Osteoblast (primary cell): ENCODE results near the gene CRIM1. TPM values are rescaled to one million over a fixed set of nuclear protein-coding genes. Genes with fewer than 3 reads are reported as not detected.
A peak's percentile ranks its signal among the peaks of the same experiment; 100 is the strongest.

Experiments used
- DNase-seq: peaks from one replicate; pipeline ENCODE4 v3.0.0; 2011; ENCODE audit warnings: low spot score, mixed read lengths; ENCODE audit not compliant: insufficient read length; ENCODE audit errors: missing footprints
- H2AFZ ChIP-seq: 2 replicates; pipeline ENCODE4 v1.6.0; 2011; ENCODE audit warnings: mild to moderate bottlenecking, low read length
- H3K27ac ChIP-seq: 2 replicates; pipeline ENCODE4 v1.5.1; 2011; ENCODE audit warnings: mild to moderate bottlenecking, low read depth, low read length, moderate library complexity
- H3K27me3 ChIP-seq: 2 replicates; pipeline ENCODE4 v1.6.0; 2012; ENCODE audit warnings: mild to moderate bottlenecking, control low read depth, inconsistent platforms, low read length, moderate library complexity; ENCODE audit not compliant: insufficient read depth
- H3K36me3 ChIP-seq: 2 replicates; pipeline ENCODE4 v1.5.1; 2011; ENCODE audit warnings: mild to moderate bottlenecking, low read length, control low read depth, moderate library complexity; ENCODE audit not compliant: insufficient read depth
- H3K4me1 ChIP-seq: 2 replicates; pipeline ENCODE4 v1.5.1; 2011; ENCODE audit warnings: mild to moderate bottlenecking, low read length, control low read depth, moderate library complexity; ENCODE audit not compliant: insufficient read depth
- H3K4me2 ChIP-seq: 2 replicates; pipeline ENCODE4 v1.6.0; 2011; ENCODE audit warnings: mild to moderate bottlenecking, low read length; ENCODE audit not compliant: insufficient read depth
- H3K4me3 ChIP-seq: fragments of 200-600 bp; sonication (generic); 3 replicates; pipeline ENCODE4 v1.5.1; 2012; ENCODE audit warnings: mild to moderate bottlenecking, low read length, inconsistent platforms; ENCODE audit not compliant: insufficient read depth
- H3K79me2 ChIP-seq: 2 replicates; pipeline ENCODE4 v1.6.0; 2012; ENCODE audit warnings: mild to moderate bottlenecking, low read length, control low read depth, inconsistent platforms; ENCODE audit not compliant: insufficient read depth
- H3K9me3 ChIP-seq: 2 replicates; pipeline ENCODE4 v1.5.1; 2011; ENCODE audit warnings: low read depth, low read length, control low read depth
- H4K20me1 ChIP-seq: 2 replicates; pipeline ENCODE4 v1.6.0; 2012; ENCODE audit warnings: mild to moderate bottlenecking, low read length, control low read depth; ENCODE audit not compliant: insufficient read depth
- total RNA-seq: library from RNA; depleted of rRNA; stranded (reverse); fragments of >200 nt; gene quantifications from 2 replicates; pipeline ENCODE4 v1.2.3, GENCODE V29; 2012
- TF ChIP-seq, protein P1 (sequence below): IDR thresholded peaks from 2 replicates; pipeline ENCODE4 v1.5.1; 2011; ENCODE audit warnings: mild to moderate bottlenecking, low read depth, low read length, moderate library complexity; ENCODE audit errors: extremely low read depth

CRIM1 gene
- total RNA-seq, 1 donor: 362 TPM

DNA sequence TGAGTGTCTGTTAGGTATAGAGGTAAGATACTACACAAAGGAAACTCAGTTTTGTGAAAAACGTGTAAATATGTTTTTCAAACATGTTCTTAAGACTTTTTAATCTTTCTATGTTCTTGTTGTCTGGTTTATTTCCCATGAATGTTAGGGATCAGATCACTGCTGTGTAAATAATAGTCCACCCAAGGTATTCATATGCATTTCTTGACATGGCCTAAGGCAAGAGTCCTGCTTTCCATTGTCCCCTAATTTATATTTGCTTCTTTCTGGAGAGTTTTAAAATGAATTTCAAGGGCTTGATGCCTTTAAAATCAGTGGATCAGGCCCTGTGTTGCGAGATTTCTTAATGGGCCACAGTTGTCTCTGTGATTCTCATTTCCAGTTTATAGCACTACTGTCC lies 28.9 kb downstream of the CRIM1 start:
- no peak for DNase-seq

DNA sequence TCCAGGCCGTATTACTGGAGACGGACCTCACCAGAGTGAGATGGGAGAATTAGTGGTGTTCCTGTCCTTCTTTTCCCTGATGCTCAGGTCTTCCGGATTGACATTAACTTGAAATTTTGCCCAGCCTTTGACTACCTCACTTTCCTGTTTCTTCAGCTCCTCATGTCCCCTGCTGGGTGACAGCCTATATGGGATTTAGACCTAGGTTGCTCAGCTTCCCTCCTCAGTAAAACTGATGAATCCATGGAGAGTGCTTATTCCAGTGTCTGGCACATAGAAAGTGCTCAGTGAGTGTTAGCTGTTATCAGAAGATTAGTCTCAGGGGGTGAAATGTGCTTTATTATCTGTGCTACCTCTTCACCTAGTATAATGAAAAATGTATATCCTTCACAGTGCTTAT lies 30.0 kb downstream of the CRIM1 start:
- Histone ChIP-seq H3K9me3 (no peaks in the 10 kb centered on the region), H3K4me3 (no peak overlapping the region), H3K4me2 (no peak overlapping the region), H4K20me1 (peaks cover 60% of the 10 kb centered on the region), H3K4me1 (peaks cover 66% of the 10 kb centered on the region), H2AFZ (no peak overlapping the region), H3K79me2 (peaks cover 100% of the 10 kb centered on the region), H3K27me3 (no peaks in the 10 kb centered on the region), H3K36me3 (peaks cover 53% of the 10 kb centered on the region), H3K27ac (no peak overlapping the region)
- TF ChIP-seq, protein P1, sequence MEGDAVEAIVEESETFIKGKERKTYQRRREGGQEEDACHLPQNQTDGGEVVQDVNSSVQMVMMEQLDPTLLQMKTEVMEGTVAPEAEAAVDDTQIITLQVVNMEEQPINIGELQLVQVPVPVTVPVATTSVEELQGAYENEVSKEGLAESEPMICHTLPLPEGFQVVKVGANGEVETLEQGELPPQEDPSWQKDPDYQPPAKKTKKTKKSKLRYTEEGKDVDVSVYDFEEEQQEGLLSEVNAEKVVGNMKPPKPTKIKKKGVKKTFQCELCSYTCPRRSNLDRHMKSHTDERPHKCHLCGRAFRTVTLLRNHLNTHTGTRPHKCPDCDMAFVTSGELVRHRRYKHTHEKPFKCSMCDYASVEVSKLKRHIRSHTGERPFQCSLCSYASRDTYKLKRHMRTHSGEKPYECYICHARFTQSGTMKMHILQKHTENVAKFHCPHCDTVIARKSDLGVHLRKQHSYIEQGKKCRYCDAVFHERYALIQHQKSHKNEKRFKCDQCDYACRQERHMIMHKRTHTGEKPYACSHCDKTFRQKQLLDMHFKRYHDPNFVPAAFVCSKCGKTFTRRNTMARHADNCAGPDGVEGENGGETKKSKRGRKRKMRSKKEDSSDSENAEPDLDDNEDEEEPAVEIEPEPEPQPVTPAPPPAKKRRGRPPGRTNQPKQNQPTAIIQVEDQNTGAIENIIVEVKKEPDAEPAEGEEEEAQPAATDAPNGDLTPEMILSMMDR: no peak
- no peak for DNase-seq

More for the DNA sequence above, 28.9 kb downstream of the CRIM1 start:
- TF ChIP-seq, protein P1: no peak
- Histone ChIP-seq H3K79me2 (peaks cover 99% of the 10 kb centered on the region), H3K27me3 (no peaks in the 10 kb centered on the region), H3K27ac (peak overlapping the region; percentile 4), H4K20me1 (peaks cover 60% of the 10 kb centered on the region), H2AFZ (no peak overlapping the region), H3K9me3 (no peaks in the 10 kb centered on the region), H3K36me3 (peaks cover 51% of the 10 kb centered on the region), H3K4me3 (no peak overlapping the region), H3K4me2 (no peak overlapping the region), H3K4me1 (peaks cover 71% of the 10 kb centered on the region)

DNA sequence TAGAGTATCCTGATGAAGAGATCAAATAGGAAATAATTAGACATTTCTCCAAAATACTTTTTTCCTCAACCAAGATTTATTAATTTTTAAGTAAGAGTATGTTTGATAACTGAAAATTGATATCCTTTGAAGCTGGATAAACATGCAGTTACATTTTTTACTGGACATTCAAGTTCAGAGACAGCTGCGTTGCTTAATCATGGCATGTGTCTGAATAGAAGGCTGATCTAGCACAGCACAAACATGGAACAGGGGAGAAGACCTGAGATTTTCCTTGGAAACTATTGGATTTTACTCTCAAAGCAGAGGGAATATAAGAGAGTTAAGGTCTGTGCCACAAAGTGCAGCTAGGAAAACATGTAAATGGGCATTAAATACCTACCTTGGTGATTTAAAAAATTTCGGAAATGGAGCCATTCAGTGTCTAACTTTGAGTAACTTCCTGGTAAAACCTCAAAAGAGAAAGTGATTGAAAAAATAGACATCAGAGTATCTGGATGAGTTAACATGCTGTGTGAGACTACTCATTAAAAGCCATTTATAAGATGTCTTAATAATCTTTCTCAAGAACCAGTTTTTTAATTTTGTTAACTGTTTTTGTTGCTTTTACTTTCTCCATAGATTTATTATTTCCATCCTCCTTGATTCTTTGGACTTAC lies 31.8 kb downstream of the CRIM1 start:
- Histone ChIP-seq H3K36me3 (peaks cover 50% of the 10 kb centered on the region), H3K27me3 (no peaks in the 10 kb centered on the region), H3K4me2 (peak overlapping the region; percentile 41), H3K4me1 (peaks cover 52% of the 10 kb centered on the region), H3K79me2 (peaks cover 99% of the 10 kb centered on the region), H3K4me3 (no peak overlapping the region), H3K9me3 (no peaks in the 10 kb centered on the region), H2AFZ (no peak overlapping the region), H4K20me1 (peaks cover 49% of the 10 kb centered on the region), H3K27ac (peak overlapping the region; percentile 36)
- no peak for DNase-seq
- TF ChIP-seq, protein P1: no peak

DNA sequence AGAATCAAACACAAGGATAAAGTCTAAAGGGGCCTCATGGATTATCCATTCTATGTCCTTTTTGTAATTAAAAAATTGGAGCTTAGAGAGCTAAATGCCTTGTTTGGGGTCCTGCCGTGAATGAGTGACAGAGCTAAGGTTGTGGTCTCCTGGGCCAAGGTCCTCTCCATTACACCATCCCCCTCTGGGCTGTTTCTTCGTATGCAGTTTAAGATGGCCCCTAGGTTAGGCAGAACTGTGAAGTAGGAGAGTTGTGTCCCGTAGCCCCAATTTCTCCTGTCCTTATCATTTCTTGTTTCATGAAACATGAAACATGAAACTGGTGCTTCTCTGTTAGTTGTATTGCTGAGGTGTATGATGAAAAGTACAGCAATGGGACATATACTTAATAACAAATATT lies 32.9 kb downstream of the CRIM1 start:
- TF ChIP-seq, protein P1: no peak
- peaks cover 99% of the 10 kb centered on the region for H3K79me2 ChIP-seq
- peak overlapping the region; percentile 40 for H3K4me2 ChIP-seq
- peaks cover 46% of the 10 kb centered on the region for H3K36me3 ChIP-seq
- DNase-seq: no peak
- H3K9me3 ChIP-seq: no peaks in the 10 kb centered on the region
- peak overlapping the region; percentile 36 for H3K27ac ChIP-seq
- H4K20me1 ChIP-seq: peaks cover 55% of the 10 kb centered on the region
- no peaks in the 10 kb centered on the region for H3K27me3 ChIP-seq
- H2AFZ ChIP-seq: no peak overlapping the region
- H3K4me3 ChIP-seq: no peak overlapping the region
- peaks cover 57% of the 10 kb centered on the region for H3K4me1 ChIP-seq
